Sciatic nerve (tissue), 1 donor: ENCODE data around the gene CBX1. TPM values are rescaled to one million over a fixed set of nuclear protein-coding genes. Genes with fewer than 3 reads are reported as not detected.
A peak's percentile ranks its signal among the peaks of the same experiment; 100 is the strongest.

Experiments used
- microRNA-seq: library from miRNA; unstranded; fragments of <30 nt; microRNA quantifications from one replicate; pipeline ENCODE4 v1.2.0, GENCODE V29; 2020
- total RNA-seq: library from RNA; stranded (reverse); fragmentation: NEBNext Ultra II Directional; extraction: Animal tissue kit (Norgen Biotek cat#: 25700); gene quantifications from one replicate; pipeline ENCODE4 v1.2.1, GENCODE V29; 2021
- donor health status: DM: no; HTN: no; CAD: no.

Gene CBX1
- total RNA-seq, 1 donor from 2014 or later = 53.0 TPM

Small RNAs within 50 kb of the gene (microRNA-seq; reads per million reads assigned to microRNA genes)
- 606 reads per million, percentile 78 among the genes with 10 or more reads in this experiment for gene MIR152

Other genes with a start within 250 kb of the CBX1 start
- 24.2 TPM for gene SP2, start 205.2 kb downstream of the CBX1 start, total RNA-seq
- gene PNPO, start 159.9 kb downstream of the CBX1 start, total RNA-seq = 20.0 TPM
- gene PRR15L, start 143.6 kb downstream of the CBX1 start, total RNA-seq = not detected
- gene CDK5RAP3, start 130.4 kb downstream of the CBX1 start, total RNA-seq = 187 TPM
- 72.7 TPM for gene COPZ2, start 63.7 kb downstream of the CBX1 start, total RNA-seq
- gene NFE2L1, start 53.1 kb downstream of the CBX1 start, total RNA-seq = 287 TPM
- 18.5 TPM for gene SNX11, start 6.3 kb upstream of the CBX1 start, total RNA-seq